ENCODE results near the gene DAB2IP.
A peak's percentile ranks its signal among the peaks of the same experiment; 100 is the strongest.

DNA sequence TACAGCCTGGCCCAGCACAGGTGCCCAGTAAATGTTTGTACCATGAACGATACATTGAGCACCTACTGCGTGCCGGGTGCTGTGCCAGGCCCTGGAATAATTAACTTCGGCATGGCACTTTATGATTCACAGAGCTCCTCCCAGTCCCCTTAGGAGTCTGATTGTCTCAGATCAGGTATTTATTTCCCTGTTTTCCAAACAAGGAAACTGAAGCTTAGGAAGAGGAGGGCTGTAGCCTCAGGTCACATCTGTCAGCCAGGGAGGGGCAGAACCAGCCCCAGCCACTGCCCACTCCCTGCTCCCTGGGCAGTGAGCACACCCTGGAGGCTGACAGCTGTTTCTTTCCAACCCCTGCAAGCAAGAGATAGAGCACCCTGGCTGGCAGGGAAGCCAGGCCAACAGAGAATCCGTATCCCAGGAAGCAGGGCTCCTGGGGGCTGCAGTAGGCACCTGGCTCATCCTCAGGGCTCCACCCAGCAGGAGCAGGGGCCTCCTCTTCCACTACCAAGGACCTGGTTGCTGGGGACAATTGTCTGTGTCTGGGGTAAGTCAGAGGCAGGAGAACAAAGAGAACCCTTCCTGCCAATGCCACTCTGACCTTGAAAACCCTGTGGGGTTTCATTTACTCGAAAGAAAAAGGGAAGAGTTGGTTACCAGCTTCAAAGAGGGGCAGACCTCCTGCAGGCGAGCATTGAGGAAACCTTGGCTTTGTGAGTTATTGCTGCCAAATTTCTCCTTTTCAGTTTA lies 69.0 kb downstream of the DAB2IP start:
- TF ChIP-seq CTCF (IDR thresholded peaks at IDR 0.05) (no peak), POLR2A (IDR thresholded peaks at IDR 0.05) (no peak), POLR2AphosphoS5 (IDR thresholded peaks at IDR 0.05) (peak in 1 of 3 donors; percentile 18)

All from stomach (tissue), 4 donors.